T-cell (primary cell): ENCODE measurements around the gene ASPSCR1. TPM values are rescaled to one million over a fixed set of nuclear protein-coding genes. Genes with fewer than 3 reads are reported as not detected.

Experiments
- ATAC-seq, 4 experiments: fragments of 200-7000 bp in 3 of 4; fragments of 150-1000 bp in 1 of 4; cut with Tn5 transposase; replicated peaks in 1 of 4; 1 replicate in 3 of 4; 2 replicates in 1 of 4; pipeline ENCODE4 v1.10.0; 2021; ENCODE audit warnings: moderate library complexity in 3 of 4, mild to moderate bottlenecking in 2 of 4, moderate number of reproducible peaks in 1 of 4
- CTCF ChIA-PET, 2 donors: fragments of 300-600 bp; sonication (Branson Sonifier 250); formaldehyde crosslinking; loops; one replicate each; lab custom pipeline; 2022; ENCODE audit warnings: antibody characterized with exemption in 2 of 2; lab: Charles Lee
- POLR2A ChIA-PET, 2 donors: fragments of 300-600 bp; sonication (Branson Sonifier 250); formaldehyde crosslinking; loops; one replicate each; lab custom pipeline; 2022; ENCODE audit warnings: antibody characterized with exemption in 2 of 2; lab: Charles Lee
- DNase-seq, 35 experiments: peaks; one replicate each; pipeline versions ENCODE4 v3.0.0 to v3.0.0-alpha.2; 2013 to 2023
- H3K27ac ChIP-seq: one replicate; pipeline ENCODE4 v1.5.1; 2013; ENCODE audit warnings: low read length
- H3K27me3 ChIP-seq, 2 experiments: replicated peaks in 1 of 2; 1 replicate in 1 of 2; 2 replicates in 1 of 2; pipeline versions ENCODE4 v1.6.1 to v1.7.0; 2013; ENCODE audit warnings: low read length in 1 of 2, mixed read lengths in 1 of 2; ENCODE audit not compliant: control insufficient read depth in 2 of 2, insufficient read depth in 2 of 2; ENCODE audit errors: extremely low read depth in 1 of 2
- H3K36me3 ChIP-seq, 2 donors: 1 replicate in 1 of 2; 2 replicates in 1 of 2; pipeline versions ENCODE4 v1.6.1 to v1.7.0; 2013; ENCODE audit warnings: low read length in 1 of 2; ENCODE audit not compliant: control insufficient read depth in 2 of 2, insufficient read depth in 1 of 2; ENCODE audit errors: extremely low read depth in 1 of 2
- H3K4me1 ChIP-seq, 2 experiments: 1 replicate in 1 of 2; 2 replicates in 1 of 2; pipeline versions ENCODE4 v1.6.1 to v1.7.0; 2013; ENCODE audit warnings: low read length in 2 of 2, mixed read lengths in 1 of 2; ENCODE audit not compliant: insufficient read depth in 2 of 2, control insufficient read depth in 1 of 2; ENCODE audit errors: extremely low read depth in 1 of 2
- H3K4me3 ChIP-seq, 2 donors: 1 replicate in 1 of 2; 2 replicates in 1 of 2; pipeline versions ENCODE4 v1.5.1 to v1.7.0; 2013; ENCODE audit warnings: mild to moderate bottlenecking in 2 of 2, low read length in 1 of 2, moderate library complexity in 1 of 2; ENCODE audit not compliant: control insufficient read depth in 1 of 2; ENCODE audit errors: extremely low read depth in 1 of 2
- H3K9me3 ChIP-seq: 2 replicates; pipeline ENCODE4 v1.7.0; 2013
- H3K27ac Mint-ChIP-seq, 2 donors: one replicate each; pipeline ENCODE4 v1.8.0; 2020 to 2021; ENCODE audit warnings: mild to moderate bottlenecking in 2 of 2, mixed read lengths in 2 of 2
- H3K27me3 Mint-ChIP-seq, 2 donors: one replicate each; pipeline ENCODE4 v1.8.0; 2021 to 2022; ENCODE audit warnings: mixed read lengths in 2 of 2
- H3K36me3 Mint-ChIP-seq: one replicate; pipeline ENCODE4 v1.8.0; 2021; ENCODE audit warnings: mixed read lengths
- H3K4me1 Mint-ChIP-seq, 3 donors: one replicate each; pipeline ENCODE4 v1.8.0; 2020 to 2022; ENCODE audit warnings: mixed read lengths in 3 of 3, mild to moderate bottlenecking in 1 of 3
- H3K4me3 Mint-ChIP-seq, 3 donors: one replicate each; pipeline ENCODE4 v1.8.0; 2020 to 2022; ENCODE audit warnings: mild to moderate bottlenecking in 3 of 3, mixed read lengths in 3 of 3, moderate library complexity in 3 of 3
- H3K9me3 Mint-ChIP-seq, 3 donors: one replicate each; pipeline ENCODE4 v1.8.0; 2020 to 2022; ENCODE audit warnings: mixed read lengths in 3 of 3
- WGBS: methylation state at CpG from one replicate; pipeline ENCODE4 v1.1.5; 2013; ENCODE audit warnings: missing lambda C conversion rate; ENCODE audit not compliant: insufficient coverage; 5-methylcytosine and 5-hydroxymethylcytosine counted together
- total RNA-seq, 35 experiments: library from RNA in 6 of 35; stranded (reverse) in 6 of 35; fragments of 120-200 nt in 1 of 35; gene quantifications; one replicate each; pipeline versions ENCODE4 v1.2.1 to v1.2.4 and lab custom pipeline; 2013 to 2026

ASPSCR1 gene
- total RNA-seq, 5 donors from 2014 or later (not counting 1 experiment from before 2014, with no cell fraction given), result 34.6 to 49.7 (median 44.9) TPM

- peaks cover 2 to 53% of the 10 kb centered on the region in 2 experiments for H3K27me3 ChIP-seq
- Mint-ChIP-seq H3K27me3 (peaks cover 0 to 25% of the 10 kb centered on the region in 2 donors), H3K36me3 (no peaks in the 10 kb centered on the region), H3K4me3 (peak overlapping the region in 1 of 3 donors; percentile 65), H3K9me3 (no peaks in the 10 kb centered on the region), H3K4me1 (peaks cover 12 to 18% (median 13%) of the 10 kb centered on the region in 3 donors), H3K27ac (no peak overlapping the region)
- 56% methylated on average over 12 of the region's 20 CpGs for WGBS
- ChIA-PET CTCF (interaction anchor here in 1 of 2 donors (0.5 kb wide), 1 partner anchor 29 kb away, joined by 3 read pairs; no protein-coding TSS in a partner anchor), POLR2A (no interaction called here)
- no peak overlapping the region for H3K27ac ChIP-seq
- H3K4me1 ChIP-seq, result peaks cover 6 to 25% of the 10 kb centered on the region in 2 experiments
- DNase-seq (no peak), ATAC-seq (no peak)
- H3K9me3 ChIP-seq, result no peaks in the 10 kb centered on the region
- no peak overlapping the region for H3K4me3 ChIP-seq
- H3K36me3 ChIP-seq, result peaks cover 0 to 4% of the 10 kb centered on the region in 2 donors
Measured at GRCh38 chr17:81930142-81931125, 47.0 kb upstream of the ASPSCR1 start.

- peaks cover 0 to 4% of the 10 kb centered on the region in 2 donors for H3K36me3 ChIP-seq
- no peak for DNase-seq
- Mint-ChIP-seq H3K27ac (no peak overlapping the region), H3K4me1 (peaks cover 6 to 15% (median 7%) of the 10 kb centered on the region in 3 donors), H3K9me3 (no peaks in the 10 kb centered on the region), H3K36me3 (no peaks in the 10 kb centered on the region), H3K4me3 (no peak overlapping the region), H3K27me3 (peaks cover 0 to 25% of the 10 kb centered on the region in 2 donors)
- CTCF ChIA-PET, result no interaction called here
- peaks cover 2 to 53% of the 10 kb centered on the region in 2 experiments for H3K27me3 ChIP-seq
- no peak overlapping the region for H3K27ac ChIP-seq
- POLR2A ChIA-PET, result no interaction called here
- no peaks in the 10 kb centered on the region for H3K9me3 ChIP-seq
- WGBS, result 87% methylated on average over 10 of the region's 13 CpGs
- H3K4me3 ChIP-seq, result no peak overlapping the region
- H3K4me1 ChIP-seq, result peaks cover 4 to 19% of the 10 kb centered on the region in 2 experiments
- ATAC-seq, result no peak
Measured at GRCh38 chr17:81931189-81931556, 46.3 kb upstream of the ASPSCR1 start.

- Mint-ChIP-seq H3K4me1 (peaks cover under 1 to 9% (median 5%) of the 10 kb centered on the region in 3 donors), H3K9me3 (no peaks in the 10 kb centered on the region), H3K36me3 (no peaks in the 10 kb centered on the region), H3K4me3 (no peak overlapping the region), H3K27ac (no peak overlapping the region), H3K27me3 (peaks cover 0 to 25% of the 10 kb centered on the region in 2 donors)
- DNase-seq (no peak), ATAC-seq (no peak)
- peaks cover 3 to 18% of the 10 kb centered on the region in 2 experiments for H3K4me1 ChIP-seq
- peaks cover 0 to 4% of the 10 kb centered on the region in 2 donors for H3K36me3 ChIP-seq
- no peaks in the 10 kb centered on the region for H3K9me3 ChIP-seq
- no peak overlapping the region for H3K27ac ChIP-seq
- no peak overlapping the region for H3K4me3 ChIP-seq
- H3K27me3 ChIP-seq, result peaks cover 2 to 57% of the 10 kb centered on the region in 2 experiments
- POLR2A ChIA-PET, result no interaction called here
- CTCF ChIA-PET, result no interaction called here
- no CpG with 5 or more reads among the region's 15 CpGs for WGBS
Measured at GRCh38 chr17:81931557-81932332, 45.7 kb upstream of the ASPSCR1 start.

- Histone ChIP-seq H3K4me1 (peaks cover 4 to 22% of the 10 kb centered on the region in 2 experiments), H3K4me3 (no peak overlapping the region), H3K36me3 (peaks cover 0 to 4% of the 10 kb centered on the region in 2 donors), H3K9me3 (no peaks in the 10 kb centered on the region), H3K27ac (no peak overlapping the region), H3K27me3 (peaks cover 2 to 59% of the 10 kb centered on the region in 2 experiments)
- CTCF ChIA-PET, result no interaction called here
- H3K4me3 Mint-ChIP-seq, result no peak overlapping the region
- POLR2A ChIA-PET, result no interaction called here
- no peaks in the 10 kb centered on the region for H3K36me3 Mint-ChIP-seq
- WGBS, result 87% methylated on average over 8 of the region's 9 CpGs
- H3K27ac Mint-ChIP-seq, result no peak overlapping the region
- no peak for DNase-seq
- no peaks in the 10 kb centered on the region for H3K9me3 Mint-ChIP-seq
- peaks cover 0 to 25% of the 10 kb centered on the region in 2 donors for H3K27me3 Mint-ChIP-seq
- peaks cover 0 to 8% (median 6%) of the 10 kb centered on the region in 3 donors for H3K4me1 Mint-ChIP-seq
- no peak for ATAC-seq
Measured at GRCh38 chr17:81932333-81932983, 45.0 kb upstream of the ASPSCR1 start.

- Histone ChIP-seq H3K27me3 (peaks cover 2 to 56% of the 10 kb centered on the region in 2 experiments), H3K27ac (no peak overlapping the region), H3K4me3 (no peak overlapping the region), H3K36me3 (peaks cover 0 to 4% of the 10 kb centered on the region in 2 donors), H3K9me3 (no peaks in the 10 kb centered on the region), H3K4me1 (peaks cover 4 to 26% of the 10 kb centered on the region in 2 experiments)
- DNase-seq, result no peak
- POLR2A ChIA-PET, result no interaction called here
- Mint-ChIP-seq H3K9me3 (no peaks in the 10 kb centered on the region), H3K4me3 (no peak overlapping the region), H3K27ac (no peak overlapping the region), H3K4me1 (peaks cover 5 to 11% (median 8%) of the 10 kb centered on the region in 3 donors), H3K36me3 (no peaks in the 10 kb centered on the region), H3K27me3 (peaks cover 0 to 25% of the 10 kb centered on the region in 2 donors)
- 64% methylated on average over 11 of the region's 14 CpGs for WGBS
- CTCF ChIA-PET, result no interaction called here
- no peak for ATAC-seq
Measured at GRCh38 chr17:81933178-81933699, 44.2 kb upstream of the ASPSCR1 start.
